GM18508 (cell line): ENCODE data around the gene CFB.

ENCODE experiments used
- ATAC-seq: cut with Tn5 transposase; IDR thresholded peaks from one replicate; pipeline ENCODE4 v1.9.1; 2021; ENCODE audit warnings: moderate number of reproducible peaks; ENCODE audit not compliant: insufficient read depth, unreplicated experiment

Gene CFB

DNA sequence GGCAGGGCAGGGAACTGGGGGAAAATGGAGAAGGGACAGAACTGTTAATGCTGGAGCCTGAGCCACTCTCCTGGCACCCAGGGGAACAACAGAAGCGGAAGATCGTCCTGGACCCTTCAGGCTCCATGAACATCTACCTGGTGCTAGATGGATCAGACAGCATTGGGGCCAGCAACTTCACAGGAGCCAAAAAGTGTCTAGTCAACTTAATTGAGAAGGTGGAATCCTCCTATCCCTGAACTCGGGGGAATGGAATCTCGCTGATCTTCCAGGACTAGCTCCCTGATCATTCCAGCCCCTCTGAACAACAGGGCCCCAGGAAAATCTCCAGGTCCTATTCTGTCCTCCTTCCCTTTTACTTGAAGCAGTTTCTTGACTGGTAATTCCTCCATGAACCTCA is 2.0 kb downstream of the CFB start:
- no peak for ATAC-seq

DNA sequence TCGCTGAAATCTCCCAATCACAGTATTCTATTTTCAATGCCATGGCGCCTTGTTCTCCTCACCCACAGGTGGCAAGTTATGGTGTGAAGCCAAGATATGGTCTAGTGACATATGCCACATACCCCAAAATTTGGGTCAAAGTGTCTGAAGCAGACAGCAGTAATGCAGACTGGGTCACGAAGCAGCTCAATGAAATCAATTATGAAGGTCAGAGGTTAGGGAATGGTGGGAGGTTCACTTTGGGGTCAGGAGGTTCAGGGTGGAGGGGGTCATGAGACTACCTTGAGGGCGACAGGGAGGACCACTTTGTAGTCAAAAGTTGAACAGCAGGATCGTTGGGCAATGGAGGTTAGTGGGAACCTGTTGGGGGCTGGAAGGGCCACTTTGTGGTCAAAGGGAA is 2.4 kb downstream of the CFB start:
- ATAC-seq = no peak

DNA sequence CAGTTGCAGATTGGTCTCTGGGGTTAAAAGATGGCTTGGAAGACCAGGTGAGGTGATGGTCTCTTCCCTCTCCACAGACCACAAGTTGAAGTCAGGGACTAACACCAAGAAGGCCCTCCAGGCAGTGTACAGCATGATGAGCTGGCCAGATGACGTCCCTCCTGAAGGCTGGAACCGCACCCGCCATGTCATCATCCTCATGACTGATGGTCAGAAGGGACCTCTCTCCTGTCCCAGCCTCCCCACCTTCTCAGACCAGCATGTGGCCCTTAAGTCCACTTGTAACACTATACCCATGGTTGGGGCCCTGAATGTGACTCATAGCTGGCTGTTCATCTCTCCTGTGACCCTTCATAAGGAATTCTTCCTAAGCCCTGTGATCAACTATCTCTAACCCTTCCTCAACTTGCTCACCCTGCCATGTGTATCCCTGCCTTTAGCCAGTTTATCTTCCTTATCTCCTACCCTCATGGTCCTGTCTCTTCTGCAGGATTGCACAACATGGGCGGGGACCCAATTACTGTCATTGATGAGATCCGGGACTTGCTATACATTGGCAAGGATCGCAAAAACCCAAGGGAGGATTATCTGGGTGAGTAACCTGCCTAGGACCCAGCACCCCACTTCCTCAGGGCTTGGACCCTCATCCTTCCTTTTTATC is 3.0 kb downstream of the CFB start:
- ATAC-seq = no peak

DNA sequence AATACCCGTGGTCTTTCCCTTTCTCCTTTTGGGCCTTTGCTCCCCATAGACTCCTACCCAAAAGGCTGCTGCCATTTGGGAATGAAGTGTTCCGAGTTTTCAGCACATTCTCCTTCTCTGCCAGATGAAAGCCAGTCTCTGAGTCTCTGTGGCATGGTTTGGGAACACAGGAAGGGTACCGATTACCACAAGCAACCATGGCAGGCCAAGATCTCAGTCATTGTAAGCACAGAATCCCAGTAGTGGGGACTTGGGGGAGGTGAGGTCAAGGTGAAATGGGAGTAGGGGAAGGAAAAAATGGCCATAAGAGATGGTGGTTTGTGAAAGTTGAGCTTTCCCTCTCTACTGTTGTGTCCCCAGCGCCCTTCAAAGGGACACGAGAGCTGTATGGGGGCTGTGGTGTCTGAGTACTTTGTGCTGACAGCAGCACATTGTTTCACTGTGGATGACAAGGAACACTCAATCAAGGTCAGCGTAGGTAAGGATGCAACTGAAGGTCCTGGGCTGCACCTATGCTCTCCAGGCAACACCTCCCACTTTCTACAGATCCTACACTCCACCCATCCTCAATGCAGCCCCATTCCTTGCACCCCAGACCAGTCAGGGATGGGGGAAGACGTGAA is 4.1 kb downstream of the CFB start:
- no peak for ATAC-seq

DNA sequence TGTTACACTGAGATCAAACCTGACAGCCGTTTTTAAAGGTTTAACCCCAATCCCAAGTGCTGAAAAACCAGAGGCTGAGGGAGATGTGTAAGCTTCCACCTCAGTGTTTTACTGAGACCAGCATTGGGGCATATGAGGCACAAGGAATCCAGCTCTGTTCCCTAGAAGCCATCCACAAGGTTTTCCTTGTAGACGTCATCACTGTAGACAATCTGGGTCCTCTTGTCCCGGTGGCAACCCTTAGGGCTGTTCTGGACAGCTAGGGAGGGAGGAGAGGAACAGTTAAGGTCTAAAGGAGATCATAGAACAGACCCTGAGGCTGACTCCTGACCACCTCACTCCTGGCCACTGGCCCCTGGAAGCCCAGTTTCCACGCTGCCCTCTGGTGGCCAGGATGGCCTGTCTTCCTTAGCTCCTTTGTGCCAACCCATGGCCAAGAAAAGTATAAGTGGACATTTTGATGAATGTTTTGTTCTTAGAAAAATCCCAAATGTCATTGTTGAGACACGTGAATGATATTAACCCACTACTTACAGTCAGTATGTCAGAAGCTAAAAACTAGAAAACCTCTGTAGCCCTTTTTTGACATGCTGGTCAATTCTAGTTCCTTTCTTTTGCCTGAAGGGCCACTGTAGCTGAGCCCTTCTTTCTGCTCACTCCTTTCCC is 6.4 kb downstream of the CFB start:
- no peak for ATAC-seq

DNA sequence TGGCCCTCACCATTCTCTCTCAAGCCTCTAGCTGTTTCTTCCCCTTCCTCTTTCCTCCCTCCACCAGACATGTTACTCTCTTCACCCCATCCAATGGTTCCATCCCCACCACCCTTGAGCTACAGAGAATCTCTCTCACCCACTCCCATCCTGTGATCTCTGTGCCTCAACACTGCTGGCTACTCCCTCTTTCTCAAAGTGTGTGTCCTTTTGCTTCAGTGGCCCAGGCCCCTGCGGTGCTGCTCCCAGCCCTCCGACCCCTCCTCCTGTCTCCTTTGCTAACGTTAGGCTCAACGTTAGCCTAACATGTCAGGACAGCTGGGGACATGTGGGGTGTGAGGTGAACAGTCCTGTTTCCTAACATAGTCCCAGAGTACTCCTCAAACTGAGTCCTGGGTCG is 7.0 kb downstream of the CFB start:
- ATAC-seq = no peak

DNA sequence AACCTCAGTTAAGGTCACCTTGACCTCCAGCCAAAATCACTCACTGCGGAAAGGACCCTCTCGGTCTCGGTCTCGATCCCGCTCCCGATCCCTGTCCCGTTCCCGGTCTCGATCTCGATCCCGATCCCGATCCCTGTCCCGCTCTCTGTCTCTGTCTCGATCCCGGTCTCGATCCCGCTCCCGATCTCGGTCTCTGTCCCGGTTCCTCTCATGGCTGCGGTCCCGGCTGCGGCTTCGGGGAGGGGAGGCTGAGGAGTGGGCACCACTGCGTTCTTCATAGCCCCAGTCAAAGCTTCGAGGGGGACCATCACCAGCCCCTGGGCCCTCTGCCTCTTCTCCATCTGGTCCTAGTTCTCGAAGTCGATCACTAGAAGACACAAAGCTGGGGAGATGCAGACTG is 8.6 kb downstream of the CFB start:
- no peak for ATAC-seq

DNA sequence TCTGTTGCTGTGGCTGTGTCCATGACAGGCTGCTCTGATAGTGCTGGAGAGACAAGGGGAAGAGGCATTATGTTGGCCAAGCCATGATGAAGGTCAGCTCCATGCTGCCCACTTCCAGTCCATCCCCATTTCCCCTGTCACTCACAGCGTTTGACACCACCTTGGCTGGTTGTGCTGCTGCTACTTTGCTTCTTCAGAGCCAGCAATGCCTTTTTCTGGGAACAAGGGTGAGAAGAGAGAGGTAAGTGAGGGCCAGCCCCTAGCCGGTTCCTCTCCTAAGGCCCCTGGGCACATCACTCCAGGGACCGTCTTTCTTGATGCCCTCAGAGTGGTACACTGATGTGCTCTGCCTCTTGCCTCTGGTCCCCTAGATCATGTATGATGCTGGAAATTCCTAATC is 10.9 kb downstream of the CFB start:
- no peak for ATAC-seq

DNA sequence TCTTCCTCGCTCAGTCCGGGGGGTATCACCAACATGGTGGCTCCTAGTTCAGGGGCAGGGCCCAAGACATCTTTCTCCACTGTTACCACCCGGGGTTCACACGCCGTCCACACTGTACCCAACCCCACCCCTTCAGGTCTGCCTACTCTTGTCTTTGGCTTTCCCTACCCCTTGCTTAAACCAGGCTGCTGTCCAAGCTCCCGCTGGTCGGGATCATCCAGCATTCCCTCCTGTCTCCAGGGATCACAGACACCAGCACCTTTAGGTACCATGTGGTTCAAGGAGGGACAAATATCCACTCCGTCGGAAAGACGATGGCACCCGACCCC is 12.5 kb downstream of the CFB start:
- ATAC-seq = no peak

DNA sequence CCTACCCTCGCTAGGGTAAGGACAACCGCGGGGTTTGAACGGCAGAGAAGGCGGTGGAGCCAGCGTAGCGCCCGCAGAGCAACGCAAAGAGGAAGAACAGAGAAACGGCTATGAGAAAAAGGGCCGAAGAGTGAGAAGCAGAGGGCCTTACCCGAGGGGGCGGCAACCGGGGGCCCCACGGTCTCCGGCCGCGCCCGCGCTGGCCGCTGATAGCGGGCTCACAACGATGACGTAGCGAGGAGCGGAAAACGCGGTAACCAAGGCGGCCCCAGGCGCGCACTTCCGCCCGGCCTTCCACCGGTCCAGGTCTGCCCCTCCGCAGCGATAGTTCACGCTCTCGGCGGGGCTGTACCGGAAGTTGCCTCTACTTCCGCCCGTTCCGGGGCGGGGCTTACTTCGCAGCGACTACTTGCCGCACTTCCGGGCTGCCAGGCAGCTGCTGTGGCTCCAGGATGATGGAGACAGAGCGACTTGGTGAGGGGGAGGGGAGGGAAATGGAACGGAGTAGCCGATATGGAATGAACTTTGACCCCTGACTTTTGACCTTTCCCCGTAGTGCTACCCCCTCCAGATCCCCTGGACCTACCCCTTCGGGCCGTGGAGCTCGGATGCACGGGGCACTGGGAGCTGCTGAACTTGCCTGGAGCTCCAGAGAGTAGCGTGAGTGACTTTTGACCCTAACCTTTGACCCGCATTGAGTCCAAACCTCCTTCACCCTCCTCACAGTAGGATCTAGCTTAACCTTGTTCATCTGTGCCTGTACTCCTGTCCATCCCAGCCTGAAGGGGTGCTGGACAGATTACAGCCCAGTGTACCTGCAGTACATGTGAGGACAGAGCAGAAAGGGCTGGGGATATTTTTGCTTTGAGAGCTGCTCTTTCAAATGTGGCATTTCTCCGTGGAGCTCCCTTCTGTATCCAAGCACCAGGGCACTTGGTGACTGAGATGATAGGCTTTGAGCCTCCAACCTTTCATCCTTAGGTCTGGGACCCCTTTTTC is 13.1 kb downstream of the CFB start, which contains the start of the genes NELFE and SKIC2:
Gene NELFE, minus strand, starts transcription at position 231 of the 999 bp plus-strand sequence. CDS start 525 bp downstream, outside the sequence.
Gene SKIC2, plus strand, starts transcription at position 435 of the 999 bp plus-strand sequence. Its CDS starts 18 bp downstream, at position 453.
- peak; percentile 83 for ATAC-seq

DNA sequence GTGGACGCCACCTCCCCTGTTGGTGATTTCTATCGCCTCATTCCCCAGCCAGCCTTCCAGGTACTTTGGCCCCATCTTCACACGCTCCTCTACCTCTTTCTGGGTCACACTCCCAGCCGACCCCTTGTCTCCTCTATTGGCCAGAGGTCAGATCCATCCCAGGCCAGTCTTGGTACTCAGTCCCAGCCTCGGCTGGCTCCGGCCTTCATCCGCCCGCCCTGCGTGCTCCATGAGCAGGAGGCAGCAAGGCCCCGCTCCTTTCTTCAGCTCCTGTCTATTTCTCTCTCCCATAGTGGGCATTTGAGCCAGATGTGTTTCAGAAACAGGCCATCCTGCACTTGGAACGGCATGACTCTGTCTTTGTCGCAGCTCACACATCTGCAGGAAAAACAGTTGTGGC is 15.7 kb downstream of the CFB start:
- ATAC-seq = no peak

DNA sequence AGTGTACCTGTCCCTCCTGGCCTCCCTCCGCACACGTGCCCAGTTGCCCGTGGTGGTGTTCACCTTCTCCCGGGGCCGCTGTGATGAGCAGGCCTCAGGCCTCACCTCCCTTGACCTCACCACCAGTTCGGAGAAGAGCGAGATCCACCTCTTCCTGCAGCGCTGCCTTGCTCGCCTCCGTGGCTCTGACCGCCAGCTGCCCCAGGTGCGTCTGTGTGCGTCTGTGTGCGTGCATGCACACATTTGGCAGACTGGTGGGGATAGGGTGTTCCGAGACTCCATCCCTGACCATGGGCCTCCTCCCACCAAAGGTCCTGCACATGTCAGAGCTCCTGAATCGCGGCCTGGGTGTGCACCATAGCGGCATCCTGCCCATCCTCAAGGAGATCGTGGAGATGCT is 18.0 kb downstream of the CFB start:
- no peak for ATAC-seq

DNA sequence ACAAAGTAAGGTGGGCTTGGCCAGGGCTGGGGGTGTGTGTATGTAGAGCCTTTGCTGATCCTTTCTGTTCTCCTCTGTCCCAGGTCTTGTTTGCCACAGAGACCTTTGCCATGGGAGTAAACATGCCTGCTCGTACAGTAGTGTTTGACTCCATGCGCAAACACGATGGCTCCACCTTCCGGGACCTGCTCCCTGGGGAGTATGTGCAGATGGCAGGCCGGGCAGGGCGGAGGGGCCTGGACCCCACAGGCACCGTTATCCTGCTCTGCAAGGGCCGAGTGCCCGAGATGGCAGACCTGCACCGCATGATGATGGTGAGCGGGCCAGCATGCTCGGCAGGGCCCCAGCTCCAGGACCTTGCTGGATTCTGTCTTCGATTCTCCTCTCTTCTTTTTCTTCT is 19.8 kb downstream of the CFB start:
- no peak for ATAC-seq

DNA sequence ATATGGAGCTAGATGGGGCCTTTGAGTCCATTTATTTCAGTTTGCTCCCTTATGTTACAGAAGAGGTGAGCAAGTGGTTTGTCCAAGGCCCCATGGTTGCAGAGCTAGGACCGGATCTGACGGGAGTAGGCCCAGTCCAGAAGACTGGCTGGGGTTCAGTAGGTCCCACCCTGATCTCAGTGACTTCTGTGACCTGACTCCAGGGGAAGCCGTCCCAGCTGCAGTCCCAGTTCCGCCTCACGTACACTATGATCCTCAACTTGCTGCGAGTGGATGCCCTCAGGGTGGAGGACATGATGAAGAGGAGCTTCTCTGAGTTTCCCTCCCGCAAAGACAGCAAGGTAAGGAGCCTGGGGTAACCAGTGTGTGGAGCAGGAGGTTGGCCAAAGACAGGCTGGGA is 20.6 kb downstream of the CFB start:
- ATAC-seq = no peak

DNA sequence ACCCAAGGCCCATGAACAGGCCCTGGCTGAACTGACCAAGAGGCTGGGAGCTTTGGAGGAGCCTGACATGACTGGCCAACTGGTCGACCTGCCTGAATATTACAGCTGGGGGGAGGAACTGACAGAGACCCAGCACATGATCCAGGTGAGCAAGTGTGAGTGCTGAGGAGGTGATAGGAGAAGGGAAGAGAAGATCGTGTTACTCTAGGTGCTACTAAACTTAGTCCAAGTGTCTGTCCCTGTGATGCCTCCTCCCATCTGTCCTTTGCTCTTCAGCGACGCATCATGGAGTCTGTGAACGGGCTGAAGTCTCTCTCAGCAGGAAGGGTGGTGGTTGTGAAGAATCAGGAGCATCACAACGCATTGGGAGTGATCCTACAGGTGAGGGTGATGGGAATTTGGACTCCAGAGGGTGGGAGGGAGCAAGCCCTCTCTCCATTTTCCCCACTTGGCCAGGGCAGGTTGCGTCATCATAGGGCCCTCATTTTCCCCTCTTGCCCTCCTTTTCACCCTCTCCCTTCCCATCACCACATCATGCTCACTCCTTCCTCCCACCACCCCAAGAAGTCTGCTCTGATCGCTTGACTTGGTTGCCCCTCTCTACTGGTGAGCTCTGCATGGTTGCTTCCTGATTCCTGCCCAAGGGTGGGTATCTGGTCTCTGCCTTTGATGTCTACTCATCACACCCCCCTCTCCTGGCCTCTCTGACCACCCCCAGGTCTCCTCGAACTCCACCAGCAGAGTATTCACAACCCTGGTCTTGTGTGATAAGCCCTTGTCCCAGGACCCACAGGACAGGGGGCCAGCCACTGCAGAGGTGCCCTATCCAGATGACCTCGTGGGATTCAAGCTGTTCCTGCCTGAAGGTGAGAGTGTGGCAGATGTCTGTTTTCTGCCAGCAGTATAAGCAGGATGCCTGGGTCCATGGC is 21.4 kb downstream of the CFB start:
- no peak for ATAC-seq

DNA sequence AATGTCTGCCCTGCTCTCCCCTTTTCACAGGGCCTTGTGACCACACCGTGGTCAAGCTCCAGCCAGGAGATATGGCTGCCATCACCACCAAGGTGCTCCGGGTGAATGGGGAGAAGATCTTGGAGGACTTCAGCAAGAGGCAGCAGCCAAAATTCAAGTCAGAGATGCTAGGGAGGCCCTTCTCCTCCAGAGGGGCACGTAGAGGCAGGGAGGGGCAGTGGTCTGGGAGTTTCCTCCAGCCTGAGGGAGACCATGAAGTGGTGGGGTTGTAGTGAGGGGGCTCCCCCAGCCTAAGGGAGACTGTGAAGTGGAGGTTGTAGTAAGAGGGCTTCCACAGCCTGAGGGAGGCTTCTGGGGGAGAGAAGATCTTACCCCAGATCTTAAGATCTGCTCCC is 22.0 kb downstream of the CFB start:
- no peak for ATAC-seq

DNA sequence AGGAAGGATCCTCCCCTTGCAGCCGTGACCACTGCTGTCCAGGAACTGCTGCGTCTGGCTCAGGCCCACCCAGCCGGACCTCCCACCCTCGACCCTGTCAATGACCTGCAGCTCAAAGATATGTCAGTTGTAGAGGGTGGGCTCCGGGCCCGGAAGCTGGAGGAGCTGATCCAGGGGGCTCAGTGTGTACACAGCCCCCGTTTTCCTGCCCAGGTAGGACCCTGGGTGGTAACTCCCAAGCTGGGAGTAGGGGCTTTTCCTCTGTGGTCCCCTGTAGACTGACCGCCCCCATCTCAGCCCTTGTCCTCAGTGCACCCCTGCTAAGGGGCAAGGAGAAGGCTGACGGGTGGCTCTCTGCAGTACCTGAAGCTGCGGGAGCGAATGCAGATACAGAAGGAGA is 22.4 kb downstream of the CFB start:
- ATAC-seq = no peak

DNA sequence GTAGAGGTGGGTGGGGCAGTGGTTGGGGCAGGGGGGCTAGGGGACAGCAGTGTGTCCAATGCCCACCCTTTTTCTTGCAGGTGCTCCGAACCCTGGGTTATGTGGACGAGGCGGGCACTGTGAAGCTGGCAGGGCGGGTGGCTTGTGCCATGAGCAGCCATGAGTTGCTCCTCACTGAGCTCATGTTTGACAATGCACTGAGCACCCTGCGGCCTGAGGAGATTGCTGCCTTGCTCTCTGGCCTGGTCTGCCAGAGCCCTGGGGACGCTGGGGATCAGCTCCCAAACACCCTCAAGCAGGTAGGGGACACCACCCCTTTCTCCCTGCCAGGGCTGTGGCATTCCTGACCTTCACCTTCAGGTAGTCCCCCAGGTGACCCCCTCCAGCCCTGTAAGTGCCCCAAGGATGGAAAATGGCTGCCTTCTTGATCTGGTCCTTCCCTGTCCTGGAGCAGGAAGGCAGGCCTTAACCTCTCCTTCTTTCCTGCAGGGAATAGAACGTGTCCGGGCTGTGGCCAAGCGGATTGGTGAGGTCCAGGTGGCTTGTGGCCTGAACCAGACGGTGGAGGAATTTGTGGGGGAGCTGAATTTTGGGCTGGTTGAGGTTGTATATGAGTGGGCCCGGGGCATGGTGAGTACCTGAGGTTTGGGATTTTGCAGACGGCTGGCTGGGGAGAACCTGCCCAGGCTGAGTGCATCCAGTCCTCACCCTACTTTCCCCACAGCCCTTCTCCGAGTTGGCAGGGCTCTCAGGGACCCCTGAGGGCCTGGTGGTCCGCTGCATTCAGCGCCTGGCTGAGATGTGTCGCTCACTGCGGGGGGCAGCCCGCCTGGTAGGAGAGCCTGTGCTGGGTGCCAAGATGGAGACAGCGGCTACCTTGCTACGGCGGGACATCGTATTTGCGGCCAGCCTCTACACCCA is 23.2 kb downstream of the CFB start:
- no peak for ATAC-seq
